ENCODE data around the gene TRIM17. TPM values are rescaled to one million over a fixed set of nuclear protein-coding genes. Genes with fewer than 3 reads are reported as not detected.

Gene TRIM17
- total and polyA plus RNA-seq, 2 of the 8 experiments (the other 6 are each of a cell fraction or from before 2014, with no cell fraction given): 1.1 to 2.2 TPM

- TF ChIP-seq, protein P1, sequence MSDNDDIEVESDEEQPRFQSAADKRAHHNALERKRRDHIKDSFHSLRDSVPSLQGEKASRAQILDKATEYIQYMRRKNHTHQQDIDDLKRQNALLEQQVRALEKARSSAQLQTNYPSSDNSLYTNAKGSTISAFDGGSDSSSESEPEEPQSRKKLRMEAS (IDR thresholded peaks at IDR 0.05): no peak
- TF ChIP-seq RFX5 (IDR thresholded peaks at IDR 0.05; ENCODE audit: borderline replicate concordance, low read depth, low read length): no peak
These were observed 53.0 kb downstream of the TRIM17 start (continued) for GRCh38 chr1:228363686-228364067.
